WTC11 (cell line): ENCODE measurements around the gene CAB39L.

Experiments used
- CTCF ChIP-seq: fragments of 200-600 bp; IDR thresholded peaks from 2 replicates; pipeline ENCODE4 v1.8.0; 2022; ENCODE audit warnings: antibody characterized with exemption
- KAT7 ChIP-seq: sonication (generic); formaldehyde crosslinking; IDR thresholded peaks from 2 replicates; pipeline ENCODE4 v1.8.1; 2023; ENCODE audit warnings: missing genetic modification reagents, mild to moderate bottlenecking, borderline replicate concordance
- ZNF219 ChIP-seq: sonication (generic); formaldehyde crosslinking; IDR thresholded peaks from 2 replicates; pipeline ENCODE4 v1.8.0; 2023; ENCODE audit warnings: missing genetic modification reagents, mild to moderate bottlenecking, borderline replicate concordance
- ZNF317 ChIP-seq: sonication (generic); formaldehyde crosslinking; IDR thresholded peaks from 2 replicates; pipeline ENCODE4 v1.8.1; 2023; ENCODE audit warnings: low read depth, mild to moderate bottlenecking, moderate library complexity, missing genetic modification reagents, borderline replicate concordance

- TF ChIP-seq ZNF219 (CRISPR knock-in tag) = no peak
- no peak for TF ChIP-seq CTCF
- no peak for TF ChIP-seq KAT7 (CRISPR knock-in tag)
- TF ChIP-seq ZNF317 (CRISPR knock-in tag) = no peak
These were observed 2.0 kb downstream of the CAB39L start for GRCh38 chr13:49441846-49442245.
